ENCODE measurements around the gene PLSCR1.
"Not testable (repeated sequence)": the region's sequence is repeated elsewhere in the genome, so short reads cannot be mapped to it uniquely, and the experiment has no call there.

- TF ChIP-seq SUZ12 (IDR thresholded peaks at IDR 0.05; ENCODE audit: extremely low read depth, insufficient read depth, insufficient read length); ZNF274 (IDR thresholded peaks at IDR 0.05; ENCODE audit: low read depth, low read length); YY1 (IDR thresholded peaks at IDR 0.05; ENCODE audit: insufficient read depth, insufficient read length): not testable (repeated sequence)
Measured at GRCh38 chr3:146522174-146523158, 21.9 kb downstream of the PLSCR1 start.

Data from NT2/D1 (cell line).